BE2C (cell line): ENCODE data around the gene ZC3H4.

Source experiments
- DNase-seq: peaks from one replicate; pipeline ENCODE4 v3.0.0-alpha.2; 2020
- H3K27me3 ChIP-seq: fragments of 250-450 bp; sonication (Bioruptor Pico); 2 replicates; pipeline ENCODE4 v1.5.1; 2020; ENCODE audit warnings: mild to moderate bottlenecking
- H3K36me3 ChIP-seq: fragments of 250-450 bp; sonication (Bioruptor Pico); 2 replicates; pipeline ENCODE4 v1.5.1; 2020; ENCODE audit warnings: mild to moderate bottlenecking
- H3K4me1 ChIP-seq: fragments of 250-450 bp; sonication (Bioruptor Pico); 2 replicates; pipeline ENCODE4 v1.5.1; 2020
- H3K4me3 ChIP-seq: 2 replicates; pipeline ENCODE4 v1.5.1; 2011; ENCODE audit warnings: low read depth, low read length
- H3K9me3 ChIP-seq: fragments of 250-450 bp; sonication (Bioruptor Pico); 2 replicates; pipeline ENCODE4 v1.5.1; 2020
- CTCF ChIP-seq: IDR thresholded peaks from 2 replicates; pipeline ENCODE4 v1.5.1; 2012; ENCODE audit warnings: mild to moderate bottlenecking, low read depth, low read length

Gene ZC3H4

GRCh38 chr19:47099576-47100050 is 14.0 kb downstream of the ZC3H4 start:
- Histone ChIP-seq H3K9me3 (no peaks in the 10 kb centered on the region), H3K36me3 (peaks cover 26% of the 10 kb centered on the region), H3K27me3 (no peaks in the 10 kb centered on the region), H3K4me1 (peaks cover 13% of the 10 kb centered on the region), H3K4me3 (no peak overlapping the region)
- TF ChIP-seq CTCF, result no peak
- DNase-seq, result no peak

- no peak overlapping the region for H3K4me3 ChIP-seq
- H3K4me1 ChIP-seq, result peaks cover 13% of the 10 kb centered on the region
- no peak for DNase-seq
- peaks cover 36% of the 10 kb centered on the region for H3K36me3 ChIP-seq
- no peaks in the 10 kb centered on the region for H3K9me3 ChIP-seq
- no peak for TF ChIP-seq CTCF
- H3K27me3 ChIP-seq, result no peaks in the 10 kb centered on the region
These were observed 15.0 kb downstream of the ZC3H4 start for GRCh38 chr19:47098608-47099007.

GRCh38 chr19:47097396-47098201 is 16.0 kb downstream of the ZC3H4 start:
- peaks cover 44% of the 10 kb centered on the region for H3K36me3 ChIP-seq

GRCh38 chr19:47096721-47097120 is 16.9 kb downstream of the ZC3H4 start:
- Histone ChIP-seq H3K36me3 (peaks cover 52% of the 10 kb centered on the region), H3K4me1 (peaks cover 13% of the 10 kb centered on the region), H3K27me3 (no peaks in the 10 kb centered on the region), H3K9me3 (no peaks in the 10 kb centered on the region), H3K4me3 (no peak overlapping the region)
- no peak for DNase-seq
- TF ChIP-seq CTCF, result no peak

More at GRCh38 chr19:47097396-47098201, 16.0 kb downstream of the ZC3H4 start:
- Histone ChIP-seq H3K4me3 (no peak overlapping the region), H3K27me3 (no peaks in the 10 kb centered on the region), H3K9me3 (no peaks in the 10 kb centered on the region), H3K4me1 (peaks cover 13% of the 10 kb centered on the region)
- no peak for TF ChIP-seq CTCF
- peak; percentile 41 for DNase-seq

GRCh38 chr19:47096100-47096704 is 17.4 kb downstream of the ZC3H4 start:
- H3K4me3 ChIP-seq, result no peak overlapping the region
- no peak for TF ChIP-seq CTCF
- H3K36me3 ChIP-seq, result peaks cover 55% of the 10 kb centered on the region
- peaks cover 13% of the 10 kb centered on the region for H3K4me1 ChIP-seq
- DNase-seq, result peak; percentile 69
- no peaks in the 10 kb centered on the region for H3K9me3 ChIP-seq
- no peaks in the 10 kb centered on the region for H3K27me3 ChIP-seq
